Spinal cord (tissue), 10 donors: Measurements from ENCODE around the gene SPECC1. TPM values are rescaled to one million over a fixed set of nuclear protein-coding genes. Genes with fewer than 3 reads are reported as not detected.
"Not testable (repeated sequence)": the region's sequence is repeated elsewhere in the genome, so short reads cannot be mapped to it uniquely, and the experiment has no call there.

Source experiments
- DNase-seq, 6 donors: peaks; one replicate each; pipeline versions ENCODE4 v3.0.0 to v3.0.0-alpha.2; 2013 to 2015; ENCODE audit warnings: low spot score in 6 of 6, low read depth in 4 of 6
- H3K27ac ChIP-seq: one replicate; pipeline ENCODE4 v1.5.1; 2013; ENCODE audit warnings: low read depth, low read length, control low read depth
- H3K27me3 ChIP-seq: one replicate; pipeline ENCODE4 v1.6.1; 2013; ENCODE audit warnings: low read length; ENCODE audit not compliant: control insufficient read depth, insufficient read depth
- H3K36me3 ChIP-seq: one replicate; pipeline ENCODE4 v1.6.1; 2013; ENCODE audit warnings: low read length; ENCODE audit not compliant: control insufficient read depth, insufficient read depth
- H3K4me1 ChIP-seq: one replicate; pipeline ENCODE4 v1.6.1; 2013; ENCODE audit warnings: low read length; ENCODE audit not compliant: control insufficient read depth, insufficient read depth
- H3K4me3 ChIP-seq: one replicate; pipeline ENCODE4 v1.5.1; 2013; ENCODE audit warnings: low read depth, low read length, control low read depth
- H3K9me3 ChIP-seq: one replicate; pipeline ENCODE4 v1.6.1; 2013; ENCODE audit warnings: low read length; ENCODE audit not compliant: control insufficient read depth, insufficient read depth
- WGBS: methylation state at CpG from one replicate; pipeline ENCODE4 v1.1.5; 2013; ENCODE audit warnings: missing lambda C conversion rate; ENCODE audit not compliant: insufficient coverage; 5-methylcytosine and 5-hydroxymethylcytosine counted together
- polyA plus RNA-seq, 2 donors: library from polyadenylated mRNA; unstranded; fragments of 120-200 nt; gene quantifications; one replicate each; pipeline ENCODE4 v1.2.1, GENCODE V29; 2013; ENCODE audit not compliant: insufficient read length in 2 of 2
- total RNA-seq, 2 donors: library from RNA; depleted of rRNA in 1 of 2; stranded (reverse); fragments of 120-200 nt in 1 of 2; fragments of >200 nt in 1 of 2; gene quantifications; one replicate each; pipeline versions ENCODE4 v1.2.3 to v1.2.4, GENCODE V29; 2013 to 2014
- donor health status: healthy.

Gene SPECC1
- total and polyA plus RNA-seq, 4 donors, result 45.6 to 52.1 (median 49.9) TPM

DNA sequence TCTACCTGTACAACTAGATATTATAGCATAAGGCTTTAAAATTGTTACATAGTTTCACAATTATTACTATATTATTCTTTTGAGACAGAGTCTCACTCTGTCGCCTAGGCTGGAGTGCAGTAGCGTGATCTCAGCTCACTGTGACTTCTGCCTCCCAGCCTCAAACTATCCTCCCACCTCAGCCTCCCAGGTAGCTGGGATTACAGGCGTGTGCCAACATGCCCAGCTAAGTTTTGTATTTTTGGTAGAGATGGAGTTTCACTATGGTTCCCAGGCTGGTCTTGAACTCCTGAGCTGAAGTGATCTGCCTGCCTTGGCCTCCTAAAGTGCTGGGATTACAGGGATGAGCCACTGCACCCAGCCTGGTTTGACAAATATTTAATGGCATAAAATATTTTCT is 67.0 kb downstream of the SPECC1 start:
- peaks cover 12% of the 10 kb centered on the region for H3K4me1 ChIP-seq
- H3K27ac ChIP-seq, H3K36me3 ChIP-seq, H3K9me3 ChIP-seq, DNase-seq, H3K4me3 ChIP-seq, H3K27me3 ChIP-seq: not testable (repeated sequence)
- no CpG with 5 or more reads among the region's 3 CpGs for WGBS

DNA sequence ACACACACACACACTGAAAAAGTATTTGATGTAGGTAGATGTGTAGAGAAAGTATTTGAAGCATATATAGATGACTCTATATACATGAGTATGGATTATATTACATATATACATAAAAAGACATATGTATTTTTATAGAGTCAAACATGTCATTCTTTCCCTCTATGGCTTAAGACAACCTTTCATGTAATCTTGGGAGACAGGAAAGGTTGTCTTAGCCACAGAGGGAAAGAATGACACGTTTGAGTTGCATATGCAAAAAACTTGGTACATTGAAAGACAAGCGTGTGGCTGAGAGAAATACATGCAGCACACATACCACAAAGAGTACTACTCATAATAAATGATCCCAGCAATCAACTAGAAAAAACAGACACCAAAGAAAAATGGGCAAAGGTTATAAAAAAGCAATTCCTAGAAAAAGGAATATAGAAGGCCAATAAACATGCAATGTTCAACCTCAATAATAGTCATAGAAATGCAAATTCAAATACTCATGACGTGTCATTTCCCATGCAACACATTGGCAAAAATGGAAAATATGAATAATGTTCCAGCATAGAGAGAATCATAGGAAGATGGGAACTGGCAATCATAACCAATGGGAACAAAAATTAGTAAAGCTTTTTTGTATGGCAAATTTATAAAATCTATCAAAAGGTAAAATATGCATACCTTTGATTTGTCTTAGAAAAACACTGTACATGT is 69.0 kb downstream of the SPECC1 start:
- Histone ChIP-seq H3K9me3 (no peaks in the 10 kb centered on the region), H3K4me3 (no peak overlapping the region), H3K27me3 (no peaks in the 10 kb centered on the region), H3K4me1 (peaks cover 13% of the 10 kb centered on the region), H3K27ac (no peak overlapping the region), H3K36me3 (no peaks in the 10 kb centered on the region)
- no peak for DNase-seq
- no CpG with 5 or more reads among the region's 3 CpGs for WGBS

DNA sequence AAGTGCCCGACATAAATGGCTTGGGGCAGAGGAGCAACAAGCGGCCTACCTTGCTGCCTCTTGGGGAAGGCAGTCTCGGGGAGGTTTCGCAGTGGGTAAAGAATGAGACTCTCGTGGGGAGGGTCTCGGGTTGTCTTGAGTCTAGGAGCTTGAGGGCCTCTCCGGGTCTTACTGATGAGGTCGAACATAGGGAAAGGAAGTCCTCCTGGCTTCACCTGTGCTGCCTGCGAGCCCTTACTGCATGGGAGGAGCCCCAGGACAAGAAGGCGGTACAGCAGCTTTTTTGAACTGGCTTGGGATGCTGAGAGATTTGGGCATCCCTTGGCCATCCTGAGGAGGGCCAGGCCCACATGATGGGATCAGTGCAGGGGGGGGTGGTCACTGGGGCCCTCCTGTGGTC is 71.4 kb downstream of the SPECC1 start:
- Histone ChIP-seq H3K27me3 (no peaks in the 10 kb centered on the region), H3K36me3 (no peaks in the 10 kb centered on the region), H3K27ac (no peak overlapping the region), H3K4me1 (peaks cover 19% of the 10 kb centered on the region), H3K9me3 (no peaks in the 10 kb centered on the region), H3K4me3 (no peak overlapping the region)
- no peak for DNase-seq
- 79% methylated on average over 10 of the region's 10 CpGs for WGBS

DNA sequence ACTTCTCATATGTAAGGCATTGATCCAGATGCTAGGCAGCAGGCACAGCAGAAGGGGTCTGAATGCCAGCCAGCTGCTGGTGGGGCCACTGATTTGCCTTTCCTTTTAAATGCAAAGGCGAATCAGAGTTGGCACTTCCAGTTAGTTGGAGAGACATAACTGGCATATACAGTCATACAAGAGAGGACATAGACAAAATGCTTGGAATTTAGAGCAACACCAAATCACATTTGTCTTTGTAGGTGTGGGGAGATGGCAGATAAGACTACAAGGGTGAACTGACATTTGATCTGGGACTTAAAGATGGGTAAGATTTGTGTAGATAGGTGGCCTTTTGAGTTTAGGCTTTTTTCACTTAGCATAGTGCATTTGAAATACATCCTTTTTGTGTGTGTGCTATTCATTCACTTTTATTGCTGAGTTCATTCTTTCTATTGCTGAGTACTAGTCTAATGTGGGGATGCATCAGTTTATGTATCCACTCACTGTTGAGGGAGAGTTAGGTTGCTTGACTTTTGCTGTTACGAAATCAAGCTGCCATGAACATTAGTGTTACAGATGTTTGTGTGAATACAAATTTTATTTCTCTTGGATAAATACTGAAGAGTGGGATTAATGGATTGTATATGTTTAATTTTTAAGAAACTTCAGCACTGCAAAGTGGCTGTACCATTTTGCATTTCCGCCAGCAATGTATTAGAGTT is 74.1 kb downstream of the SPECC1 start:
- 100% methylated on average over 2 of the region's 3 CpGs for WGBS
- DNase-seq, result no peak
- H3K27ac ChIP-seq, result no peak overlapping the region

DNA sequence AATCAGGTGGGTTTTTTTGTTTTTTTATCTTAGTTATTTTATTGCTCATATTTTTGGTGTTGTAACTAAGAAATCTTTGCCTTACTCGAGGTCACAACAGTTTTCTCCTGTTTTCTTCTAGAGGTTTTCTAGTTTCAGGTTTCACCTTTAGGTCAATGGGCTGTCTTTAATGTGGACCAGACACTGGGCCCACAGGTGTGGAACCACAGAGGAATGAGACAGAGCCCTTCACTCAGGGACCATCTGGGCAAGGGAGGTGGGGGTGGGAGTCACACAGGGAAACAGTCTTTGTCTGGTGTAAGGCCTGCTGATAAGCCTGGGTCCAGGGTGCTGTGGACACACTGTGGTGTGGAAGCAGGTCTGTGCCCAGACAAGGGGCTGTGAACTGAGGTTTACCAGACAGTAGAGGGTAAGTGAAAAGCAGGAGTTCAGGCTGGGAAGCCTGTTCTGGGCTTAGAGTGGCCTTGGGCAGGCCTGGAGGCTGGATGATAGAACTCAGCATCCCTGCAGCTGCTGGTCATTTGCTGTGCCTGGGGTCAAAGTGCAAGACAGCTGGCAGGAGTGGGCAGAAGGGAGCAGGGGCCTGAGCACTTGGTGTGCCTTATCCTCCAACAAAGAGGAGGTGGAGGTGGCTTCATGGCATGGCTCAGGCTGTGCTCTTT is 75.6 kb downstream of the SPECC1 start:
- H3K4me3 ChIP-seq, result no peak overlapping the region

More for the DNA sequence above, 74.1 kb downstream of the SPECC1 start:
- H3K4me3 ChIP-seq, result no peak overlapping the region
- H3K9me3 ChIP-seq, result no peaks in the 10 kb centered on the region
- H3K27me3 ChIP-seq, result no peaks in the 10 kb centered on the region
- peaks cover 30% of the 10 kb centered on the region for H3K4me1 ChIP-seq
- H3K36me3 ChIP-seq, result no peaks in the 10 kb centered on the region

DNA sequence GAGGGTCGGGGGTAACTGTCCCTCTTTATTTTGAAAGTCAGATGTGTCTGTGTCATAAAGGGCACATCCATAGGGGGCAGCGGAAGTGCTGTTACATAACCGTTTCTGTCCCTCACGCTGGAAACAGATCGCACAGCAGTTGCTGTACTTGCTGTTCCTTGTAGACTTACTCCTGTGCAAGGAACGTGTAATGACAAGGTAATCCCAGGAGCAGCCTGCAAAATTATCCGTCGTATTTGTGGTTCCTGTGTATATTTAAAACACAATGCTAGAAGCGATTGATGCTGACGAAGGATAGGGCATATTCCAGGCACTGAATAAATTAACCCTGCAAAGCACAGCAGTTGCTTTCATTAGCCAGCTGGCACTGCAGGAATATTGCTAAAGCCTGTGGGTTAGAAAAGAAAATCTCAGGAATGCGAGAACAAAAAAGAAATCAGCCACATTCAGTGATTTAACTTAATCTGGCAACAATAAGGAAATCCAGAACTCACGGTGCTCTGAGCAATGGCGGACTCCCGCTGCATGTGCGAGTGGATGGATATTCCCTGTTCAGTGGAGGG is 76.2 kb downstream of the SPECC1 start:
- H3K27ac ChIP-seq, result no peak overlapping the region
- no peak overlapping the region for H3K4me3 ChIP-seq
- H3K4me1 ChIP-seq, result peaks cover 29% of the 10 kb centered on the region
- 35% methylated on average over 14 of the region's 15 CpGs for WGBS
- no peaks in the 10 kb centered on the region for H3K9me3 ChIP-seq
- no peaks in the 10 kb centered on the region for H3K36me3 ChIP-seq
- no peaks in the 10 kb centered on the region for H3K27me3 ChIP-seq
- DNase-seq, result peak in 2 of 6 donors; percentile 62 to 91

More for the DNA sequence above, 75.6 kb downstream of the SPECC1 start:
- Histone ChIP-seq H3K27me3 (no peaks in the 10 kb centered on the region), H3K4me1 (peaks cover 30% of the 10 kb centered on the region), H3K36me3 (no peaks in the 10 kb centered on the region), H3K9me3 (no peaks in the 10 kb centered on the region), H3K27ac (no peak overlapping the region)
- no peak for DNase-seq
- WGBS, result no CpG with 5 or more reads among the region's 1 CpG

DNA sequence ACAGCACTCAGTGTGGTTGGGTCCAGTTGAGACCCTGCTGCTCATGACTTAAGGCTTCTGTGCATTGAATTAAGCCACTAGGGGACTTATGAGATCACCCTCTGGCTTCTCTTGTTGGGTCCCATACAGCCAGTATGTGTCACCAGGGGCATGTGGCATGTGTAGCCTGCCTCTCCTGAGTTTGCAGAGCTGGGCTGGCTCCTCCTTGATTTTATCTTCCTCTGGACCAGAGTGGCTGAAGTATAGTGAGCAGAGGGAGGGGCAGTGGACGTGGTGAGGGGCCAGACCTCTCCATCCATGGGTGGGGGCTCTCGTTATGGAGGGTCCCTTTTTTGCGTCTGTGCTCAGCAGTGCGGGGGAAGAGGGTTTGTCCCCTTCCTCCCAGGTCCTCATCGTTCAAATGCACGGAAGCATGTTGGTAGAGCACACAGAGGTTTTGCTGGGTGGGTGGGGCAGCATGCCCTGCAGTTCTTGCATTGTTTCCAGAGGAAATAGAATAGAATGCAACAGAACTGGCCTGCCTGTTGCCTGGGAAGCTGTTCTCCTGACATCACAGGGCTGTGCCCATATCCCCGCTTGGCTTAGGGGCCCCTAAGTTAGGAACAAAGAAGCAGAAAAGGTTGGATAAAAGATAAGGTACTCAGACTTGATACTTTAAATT is 77.4 kb downstream of the SPECC1 start:
- no peaks in the 10 kb centered on the region for H3K9me3 ChIP-seq
- H3K27ac ChIP-seq, result no peak overlapping the region
- no peak for DNase-seq
- no peaks in the 10 kb centered on the region for H3K27me3 ChIP-seq
- 80% methylated on average over 6 of the region's 7 CpGs for WGBS
- H3K4me3 ChIP-seq, result no peak overlapping the region
- peaks cover 22% of the 10 kb centered on the region for H3K4me1 ChIP-seq
- H3K36me3 ChIP-seq, result no peaks in the 10 kb centered on the region

DNA sequence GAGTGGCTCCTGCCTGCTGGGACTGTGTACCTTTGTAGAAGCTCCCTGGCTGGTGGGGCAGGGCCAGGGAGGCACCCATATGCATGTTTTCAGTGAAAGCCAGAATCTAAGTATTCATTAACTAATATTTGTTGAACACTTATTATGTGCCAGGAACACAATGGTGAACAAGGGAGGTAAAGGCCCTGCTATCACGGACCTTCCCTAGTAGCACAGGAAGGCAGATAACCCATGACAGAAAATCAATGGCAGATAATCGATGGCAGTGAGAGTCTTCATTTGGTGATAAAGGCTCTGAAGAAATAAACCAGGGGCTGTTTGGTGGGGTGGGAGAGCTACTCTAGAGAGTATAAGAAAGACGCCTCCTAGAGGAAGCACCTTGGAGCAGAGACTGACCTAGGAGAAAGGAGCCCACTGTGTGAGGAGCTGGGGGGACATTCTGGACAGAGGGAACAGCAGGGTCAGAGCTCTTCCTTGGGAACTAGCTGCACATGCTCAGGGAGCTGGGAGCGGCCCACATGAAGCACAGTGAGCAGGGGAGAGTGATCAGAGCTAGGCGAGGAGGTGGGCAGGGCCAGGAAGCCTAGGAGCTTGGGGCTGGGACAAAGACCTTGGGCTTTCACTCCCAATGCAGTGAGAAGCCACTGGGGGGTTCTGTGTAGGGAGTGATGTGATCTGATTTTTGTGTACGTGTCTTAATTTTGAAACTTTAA is 78.5 kb downstream of the SPECC1 start:
- no peak overlapping the region for H3K27ac ChIP-seq
- no peaks in the 10 kb centered on the region for H3K36me3 ChIP-seq
- H3K27me3 ChIP-seq, result no peaks in the 10 kb centered on the region
- H3K4me3 ChIP-seq, result no peak overlapping the region
- H3K4me1 ChIP-seq, result peaks cover 17% of the 10 kb centered on the region
- whole genome bisulfite sequencing, result 84% methylated on average over 5 of the region's 6 CpGs
- DNase-seq, result no peak
- H3K9me3 ChIP-seq, result no peaks in the 10 kb centered on the region
